Measurements from ENCODE around the gene CRACR2B. TPM values are rescaled to one million over a fixed set of nuclear protein-coding genes. Genes with fewer than 3 reads are reported as not detected.

CRACR2B gene
- total RNA-seq, 4 donors from 2014 or later = 0.48 to 5.7 (median 3.5) TPM

DNA sequence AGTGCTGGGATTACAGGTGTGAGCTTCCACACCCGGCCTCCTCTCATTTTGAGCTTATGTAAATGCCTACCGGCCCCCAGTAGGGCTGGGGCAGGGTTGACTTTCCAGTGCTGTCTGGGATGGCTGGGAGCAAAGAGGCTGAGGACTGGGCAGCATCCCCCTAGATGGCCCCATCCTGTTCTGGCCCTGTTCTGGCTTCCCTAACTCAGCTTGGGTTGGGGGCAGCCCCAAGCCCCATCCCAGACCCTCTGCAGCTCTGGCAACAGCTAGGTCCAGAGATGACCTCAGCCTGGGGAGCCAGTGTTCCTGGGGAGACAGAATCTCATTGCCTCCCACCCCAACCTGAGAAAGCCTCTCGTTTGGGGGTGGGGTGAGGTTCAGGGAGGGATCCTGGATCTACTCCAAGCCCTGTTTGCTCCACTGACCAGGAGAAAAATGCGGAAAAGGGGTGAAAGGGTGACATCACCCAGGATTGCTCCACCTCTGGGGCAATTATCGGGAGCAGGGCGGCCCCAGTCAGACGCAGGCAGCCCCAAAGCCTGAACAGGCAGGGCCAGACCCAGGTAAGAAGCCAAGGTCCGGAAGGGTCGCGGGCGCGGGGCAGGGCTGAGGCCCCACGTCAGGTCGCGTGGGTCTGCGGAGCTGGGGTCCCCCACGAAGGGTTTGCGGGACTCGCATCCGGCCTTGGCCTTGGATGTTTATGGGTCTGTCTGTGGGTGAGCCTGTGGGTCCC lies 9.2 kb upstream of the CRACR2B start, which contains the start of gene PNPLA2:
TSS of gene PNPLA2 (plus strand) at position 519 of the 733 bp plus-strand sequence. CDS start 805 bp downstream, outside the sequence.
- Histone ChIP-seq H3K27me3 (no peaks in the 10 kb centered on the region), H3K4me3 (peak within 1 kb of the TSS; percentile 72 to 96 (median 82)), H3K4me1 (peaks cover 26 to 41% (median 27%) of the 10 kb centered on the region in 3 donors), H3K27ac (peak within 1 kb of the TSS; percentile 92 to 98 (median 96)), H3K36me3 (peaks cover 5 to 42% (median 16%) of the 10 kb centered on the region in 3 donors), H3K9me3 (no peaks in the 10 kb centered on the region)
- TF ChIP-seq, protein P1, sequence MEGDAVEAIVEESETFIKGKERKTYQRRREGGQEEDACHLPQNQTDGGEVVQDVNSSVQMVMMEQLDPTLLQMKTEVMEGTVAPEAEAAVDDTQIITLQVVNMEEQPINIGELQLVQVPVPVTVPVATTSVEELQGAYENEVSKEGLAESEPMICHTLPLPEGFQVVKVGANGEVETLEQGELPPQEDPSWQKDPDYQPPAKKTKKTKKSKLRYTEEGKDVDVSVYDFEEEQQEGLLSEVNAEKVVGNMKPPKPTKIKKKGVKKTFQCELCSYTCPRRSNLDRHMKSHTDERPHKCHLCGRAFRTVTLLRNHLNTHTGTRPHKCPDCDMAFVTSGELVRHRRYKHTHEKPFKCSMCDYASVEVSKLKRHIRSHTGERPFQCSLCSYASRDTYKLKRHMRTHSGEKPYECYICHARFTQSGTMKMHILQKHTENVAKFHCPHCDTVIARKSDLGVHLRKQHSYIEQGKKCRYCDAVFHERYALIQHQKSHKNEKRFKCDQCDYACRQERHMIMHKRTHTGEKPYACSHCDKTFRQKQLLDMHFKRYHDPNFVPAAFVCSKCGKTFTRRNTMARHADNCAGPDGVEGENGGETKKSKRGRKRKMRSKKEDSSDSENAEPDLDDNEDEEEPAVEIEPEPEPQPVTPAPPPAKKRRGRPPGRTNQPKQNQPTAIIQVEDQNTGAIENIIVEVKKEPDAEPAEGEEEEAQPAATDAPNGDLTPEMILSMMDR (IDR thresholded peaks at IDR 0.05) = no peak
- peak in 1 of 4 donors; percentile 38 for TF ChIP-seq POLR2A (IDR thresholded peaks at IDR 0.05)
- intact Hi-C loops (cut with DNase I) = no loop called here
- DNase-seq = no peak
- 13 to 14% methylated on average over 11 to 12 of the region's 20 CpGs for WGBS, 2 donors

DNA sequence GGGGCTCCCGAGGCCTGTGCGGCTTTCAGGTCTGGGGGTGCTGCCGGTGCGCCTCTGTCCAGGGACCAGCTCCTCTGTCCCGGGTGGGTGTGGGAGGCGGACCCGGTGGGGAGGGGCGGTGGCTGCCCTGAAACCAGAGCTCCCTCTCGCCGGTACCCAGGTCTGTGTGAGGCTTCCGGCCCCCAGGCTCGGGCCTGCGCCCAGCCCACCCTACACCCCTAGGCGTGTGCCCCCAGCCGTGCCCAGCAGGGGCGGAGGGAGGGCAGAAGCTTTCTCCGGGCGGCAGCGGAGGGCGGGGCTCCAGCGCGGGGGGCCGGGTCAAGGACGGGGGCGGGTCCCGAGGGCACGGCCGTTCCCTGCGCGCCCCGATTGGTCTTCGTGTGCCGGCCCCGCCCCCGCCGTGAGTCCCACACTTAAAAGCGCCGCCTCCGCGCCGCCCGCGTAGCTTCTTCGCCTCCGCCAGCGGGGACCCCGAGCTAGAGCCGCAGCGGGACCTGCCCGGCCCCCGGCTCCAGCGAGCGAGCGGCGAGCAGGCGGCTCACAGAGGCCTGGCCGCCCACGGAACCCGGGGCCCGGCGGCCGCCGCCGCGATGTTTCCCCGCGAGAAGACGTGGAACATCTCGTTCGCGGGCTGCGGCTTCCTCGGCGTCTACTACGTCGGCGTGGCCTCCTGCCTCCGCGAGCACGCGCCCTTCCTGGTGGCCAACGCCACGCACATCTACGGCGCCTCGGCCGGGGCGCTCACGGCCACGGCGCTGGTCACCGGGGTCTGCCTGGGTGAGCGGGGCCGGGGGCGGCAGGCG lies 8.4 kb upstream of the CRACR2B start:
- intact Hi-C loops (cut with DNase I) = no loop called here
- Histone ChIP-seq H3K27ac (peak overlapping the region; percentile 92 to 98 (median 96)), H3K27me3 (peaks cover 0 to 5% (median 0%) of the 10 kb centered on the region in 4 donors), H3K36me3 (peaks cover 12 to 44% (median 21%) of the 10 kb centered on the region in 3 donors), H3K9me3 (no peaks in the 10 kb centered on the region), H3K4me1 (peaks cover 26 to 41% (median 27%) of the 10 kb centered on the region in 3 donors), H3K4me3 (peak overlapping the region; percentile 72 to 96 (median 82))
- TF ChIP-seq, protein P1 (IDR thresholded peaks at IDR 0.05) = peak in 4 of 6 experiments; percentile 3 to 37 (median 18)
- TF ChIP-seq POLR2A (IDR thresholded peaks at IDR 0.05) = peak in 2 of 4 donors; percentile 91 to 95
- peak; percentile 62 for DNase-seq
- 0% methylated on average over 2 to 3 of the region's 96 CpGs for WGBS, 2 donors

DNA sequence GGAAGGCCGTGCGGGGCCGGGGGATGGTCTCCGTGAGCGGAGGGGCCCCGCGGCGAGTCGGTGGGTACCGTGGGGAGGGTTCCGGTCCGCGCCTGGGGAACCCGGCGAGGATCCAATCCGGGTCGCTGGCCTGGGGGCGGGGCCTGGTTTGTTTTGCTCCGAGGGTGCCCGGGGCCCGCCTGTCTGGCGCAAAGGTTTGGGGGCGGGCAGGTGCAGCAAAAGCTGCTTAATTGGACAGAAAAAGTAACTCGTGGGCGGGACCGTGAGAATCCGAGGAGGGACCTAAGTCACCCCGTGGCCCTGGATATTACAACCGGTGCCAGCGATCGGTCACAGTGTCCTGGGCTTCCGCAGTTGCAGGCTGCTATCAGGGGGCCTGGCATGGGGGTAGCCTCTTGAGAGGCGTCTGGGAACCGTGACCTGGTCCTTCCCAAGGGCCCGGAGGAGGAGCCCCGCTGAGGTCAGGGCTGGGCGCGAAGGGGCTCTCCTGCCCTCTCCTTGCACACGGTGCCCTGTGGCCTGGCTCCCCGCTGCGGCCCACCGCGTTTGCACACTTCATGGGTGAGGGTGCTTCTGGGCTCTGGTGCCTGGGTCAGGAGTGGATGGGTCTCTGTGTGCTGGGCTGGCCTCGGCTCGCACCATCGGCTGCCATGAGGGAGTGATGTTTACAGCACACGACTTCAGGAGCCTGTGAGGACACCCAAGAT lies 7.6 kb upstream of the CRACR2B start:
- intact Hi-C loops (cut with DNase I) = no loop called here
- DNase-seq = peak; percentile 74
- Histone ChIP-seq H3K4me1 (peaks cover 26 to 49% (median 27%) of the 10 kb centered on the region in 3 donors), H3K9me3 (no peaks in the 10 kb centered on the region), H3K27me3 (peaks cover 0 to 13% (median 0%) of the 10 kb centered on the region in 4 donors), H3K4me3 (peak overlapping the region; percentile 72 to 96 (median 82)), H3K27ac (peak overlapping the region; percentile 92 to 98 (median 96)), H3K36me3 (peaks cover 20 to 44% (median 24%) of the 10 kb centered on the region in 3 donors)
- WGBS, 2 donors = 0% methylated on average over 2 of the region's 47 CpGs; no CpG with 5 or more reads in 1 of the 2 donors
- peak in 2 of 4 donors; percentile 9 to 44 for TF ChIP-seq POLR2A (IDR thresholded peaks at IDR 0.05)
- TF ChIP-seq, protein P1 (IDR thresholded peaks at IDR 0.05) = no peak

DNA sequence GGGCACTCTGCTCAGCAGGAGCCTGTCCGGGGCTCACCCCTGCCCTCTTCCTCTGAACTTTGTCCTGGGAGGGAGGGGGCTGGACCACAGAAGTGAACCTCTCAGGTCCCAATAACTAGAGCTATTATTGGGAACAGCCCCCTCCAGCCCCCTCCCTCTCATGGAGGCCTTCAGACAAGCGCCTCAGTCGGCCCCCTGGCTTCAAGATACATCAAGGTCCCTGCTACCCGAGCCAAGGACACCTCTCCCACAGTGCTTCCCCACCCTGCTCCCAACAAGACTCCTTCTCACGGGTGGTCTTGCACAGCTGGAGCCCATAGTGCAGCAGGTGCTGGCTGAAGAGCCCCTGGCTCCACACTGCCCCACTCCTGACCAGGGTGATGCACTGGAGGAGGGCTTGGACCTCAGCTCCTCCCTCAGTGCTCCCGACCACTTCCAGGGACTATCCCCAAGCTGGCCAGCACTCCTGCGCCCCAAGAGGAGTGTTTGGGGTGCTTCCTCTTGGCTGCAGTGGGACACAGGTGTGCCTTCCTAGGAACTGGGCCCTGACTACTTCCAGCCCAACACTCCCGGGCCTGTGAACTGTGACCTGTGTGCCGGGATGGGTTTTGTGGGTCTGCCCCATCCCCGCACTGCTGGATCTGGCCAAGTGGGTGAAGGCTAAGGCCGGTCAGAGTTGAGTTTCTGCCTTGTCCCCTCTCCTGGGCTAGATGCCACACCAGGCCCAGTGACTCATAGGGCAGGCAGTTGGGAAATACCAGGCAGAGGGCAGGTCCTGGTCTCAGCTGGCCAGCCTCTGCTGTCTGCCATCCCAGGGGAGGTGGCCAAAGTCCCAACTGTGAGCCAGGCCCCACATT lies 6.8 kb upstream of the CRACR2B start:
- H3K4me3 ChIP-seq = peak overlapping the region; percentile 72 to 96 (median 82)
- peaks cover 26 to 57% (median 34%) of the 10 kb centered on the region in 3 donors for H3K4me1 ChIP-seq
- TF ChIP-seq, protein P1 (IDR thresholded peaks at IDR 0.05) = no peak
- no peak for TF ChIP-seq POLR2A (IDR thresholded peaks at IDR 0.05)
- H3K27me3 ChIP-seq = peaks cover 0 to 21% (median 0%) of the 10 kb centered on the region in 4 donors
- H3K36me3 ChIP-seq = peaks cover 22 to 44% (median 24%) of the 10 kb centered on the region in 3 donors
- H3K9me3 ChIP-seq = no peaks in the 10 kb centered on the region
- intact Hi-C loops (cut with DNase I) = no loop called here
- no peak for DNase-seq
- 34 to 38% methylated on average over 4 of the region's 11 CpGs for WGBS, 2 donors
- H3K27ac ChIP-seq = peak overlapping the region; percentile 92 to 98 (median 96)
